Liver (tissue), 9 donors: ENCODE results near the gene BANK1. TPM values are rescaled to one million over a fixed set of nuclear protein-coding genes. Genes with fewer than 3 reads are reported as not detected.

Experiments
- DNase-seq: peaks from one replicate; pipeline ENCODE4 v3.0.0-alpha.2; 2017; ENCODE audit warnings: low spot score
- H3K27ac ChIP-seq, 2 donors: one replicate each; pipeline ENCODE4 v1.7.0; 2013; ENCODE audit warnings: inconsistent platforms in 2 of 2, low read length in 2 of 2, control low read depth in 1 of 2, low read depth in 1 of 2, mild to moderate bottlenecking in 1 of 2
- H3K27me3 ChIP-seq, 4 donors: one replicate each; pipeline versions ENCODE4 v1.6.1 to v1.7.0; 2013; ENCODE audit warnings: low read length in 3 of 4, inconsistent platforms in 1 of 4, mild to moderate bottlenecking in 1 of 4, moderate library complexity in 1 of 4; ENCODE audit not compliant: control insufficient read depth in 4 of 4, insufficient read depth in 4 of 4
- H3K36me3 ChIP-seq, 4 donors: one replicate each; pipeline versions ENCODE4 v1.6.1 to v1.7.0; 2013; ENCODE audit warnings: low read length in 3 of 4, mild to moderate bottlenecking in 3 of 4, low read depth in 1 of 4, moderate library complexity in 1 of 4; ENCODE audit not compliant: control insufficient read depth in 4 of 4, insufficient read depth in 3 of 4
- H3K4me1 ChIP-seq, 4 donors: one replicate each; pipeline versions ENCODE4 v1.6.1 to v1.7.0; 2013; ENCODE audit warnings: low read length in 3 of 4, mild to moderate bottlenecking in 3 of 4, moderate library complexity in 1 of 4; ENCODE audit not compliant: control insufficient read depth in 4 of 4, insufficient read depth in 4 of 4
- H3K4me3 ChIP-seq, 3 donors: one replicate each; pipeline versions ENCODE4 v1.6.1 to v1.7.0; 2013; ENCODE audit warnings: low read length in 3 of 3, control low read depth in 1 of 3, low read depth in 1 of 3, mild to moderate bottlenecking in 1 of 3
- H3K9ac ChIP-seq, 2 donors: one replicate each; pipeline ENCODE4 v1.7.0; 2013; ENCODE audit warnings: low read length in 2 of 2, mild to moderate bottlenecking in 2 of 2, moderate library complexity in 2 of 2, control low read depth in 1 of 2, low read depth in 1 of 2
- H3K9me3 ChIP-seq, 4 donors: one replicate each; pipeline versions ENCODE4 v1.6.1 to v1.7.0; 2013; ENCODE audit warnings: low read length in 3 of 4; ENCODE audit not compliant: control insufficient read depth in 4 of 4
- ATF3 ChIP-seq: IDR thresholded peaks from 2 replicates; pipeline ENCODE4 v1.6.1; 2016; ENCODE audit warnings: antibody characterized with exemption
- CTCF ChIP-seq: fragments of 150-350 bp; IDR thresholded peaks from 2 replicates; pipeline ENCODE4 v1.5.1; 2017; ENCODE audit warnings: improper control_type of control experiment, low read depth, low read length; ENCODE audit not compliant: missing input control
- EGR1 ChIP-seq, 2 donors: IDR thresholded peaks; 2 replicates each; pipeline ENCODE4 v1.6.1; 2016 to 2018; ENCODE audit warnings: antibody characterized with exemption in 2 of 2, low read depth in 2 of 2
- FOXA1 ChIP-seq: IDR thresholded peaks from 2 replicates; pipeline ENCODE4 v1.6.1; 2016; ENCODE audit warnings: antibody characterized with exemption
- FOXA2 ChIP-seq: IDR thresholded peaks from 2 replicates; pipeline ENCODE4 v1.6.1; 2016; ENCODE audit warnings: antibody characterized with exemption
- GABPA ChIP-seq, 2 donors: IDR thresholded peaks in 1 of 2; conservative IDR thresholded peaks in 1 of 2; 2 replicates each; pipeline ENCODE4 v1.6.1; 2016; ENCODE audit warnings: antibody characterized with exemption in 2 of 2, mild to moderate bottlenecking in 1 of 2, moderate library complexity in 1 of 2
- HNF4A ChIP-seq, 2 donors: conservative IDR thresholded peaks; 2 replicates each; pipeline ENCODE4 v1.6.1; 2016; ENCODE audit warnings: antibody characterized with exemption in 2 of 2, mild to moderate bottlenecking in 2 of 2
- HNF4G ChIP-seq: IDR thresholded peaks from 2 replicates; pipeline ENCODE4 v1.6.1; 2016; ENCODE audit warnings: antibody characterized with exemption
- JUND ChIP-seq, 2 donors: IDR thresholded peaks; 2 replicates each; pipeline ENCODE4 v1.6.1; 2016; ENCODE audit warnings: antibody characterized with exemption in 2 of 2
- MAX ChIP-seq: IDR thresholded peaks from 2 replicates; pipeline ENCODE4 v1.6.1; 2016; ENCODE audit warnings: antibody characterized with exemption
- NR2F2 ChIP-seq: IDR thresholded peaks from 2 replicates; pipeline ENCODE4 v1.6.1; 2016; ENCODE audit warnings: antibody characterized with exemption
- RAD21 ChIP-seq, 2 donors: IDR thresholded peaks; 2 replicates each; pipeline ENCODE4 v1.6.1; 2016; ENCODE audit warnings: antibody characterized with exemption in 2 of 2, mild to moderate bottlenecking in 2 of 2
- REST ChIP-seq: IDR thresholded peaks from 2 replicates; pipeline ENCODE4 v1.6.1; 2016; ENCODE audit warnings: antibody characterized with exemption, mild to moderate bottlenecking
- RXRA ChIP-seq, 2 donors: IDR thresholded peaks; 2 replicates each; pipeline ENCODE4 v1.6.1; 2017 to 2018; ENCODE audit warnings: antibody characterized with exemption in 2 of 2, mild to moderate bottlenecking in 1 of 2
- SP1 ChIP-seq: IDR thresholded peaks from 2 replicates; pipeline ENCODE4 v1.6.1; 2018; ENCODE audit warnings: antibody characterized with exemption, mild to moderate bottlenecking
- TAF1 ChIP-seq: conservative IDR thresholded peaks from 2 replicates; pipeline ENCODE4 v1.6.1; 2016; ENCODE audit warnings: antibody characterized with exemption, mild to moderate bottlenecking
- YY1 ChIP-seq: IDR thresholded peaks from 2 replicates; pipeline ENCODE4 v1.6.1; 2016; ENCODE audit warnings: antibody characterized with exemption, mild to moderate bottlenecking
- ZBTB33 ChIP-seq: IDR thresholded peaks from 2 replicates; pipeline ENCODE4 v1.6.1; 2016; ENCODE audit warnings: antibody characterized with exemption
- WGBS: extraction: QIAGEN DNeasy Blood & Tissue Kit; methylation state at CpG from one replicate; pipeline ENCODE4 v1.1.7; 2013; 5-methylcytosine and 5-hydroxymethylcytosine counted together
- polyA plus RNA-seq, 2 donors: library from polyadenylated mRNA; stranded (reverse) in 1 of 2; unstranded in 1 of 2; fragments of 200-250 nt in 1 of 2; fragments of >200 nt in 1 of 2; fragmentation: Nextera tagmentation in 1 of 2; extraction: Ambion mirVana in 1 of 2; gene quantifications; one replicate each; pipeline versions ENCODE4 v1.2.1 to v1.2.3, GENCODE V29; 2013 to 2015
- total RNA-seq, 2 donors: library from RNA; depleted of rRNA; stranded (reverse); fragments of >200 nt; gene quantifications; one replicate each; pipeline ENCODE4 v1.2.3, GENCODE V29; 2014
- donor health status: healthy.
- donor health status: healthy.
- donor health status: healthy.
- donor health status: healthy.
- donor health status: healthy.

The BANK1 gene
- total and polyA plus RNA-seq, 4 donors, result 0.06 to 1.7 (median 0.35) TPM

- H3K9me3 ChIP-seq, result no peaks in the 10 kb centered on the region
- no peak overlapping the region for H3K9ac ChIP-seq
- TF ChIP-seq ATF3 (no peak), YY1 (no peak), NR2F2 (no peak), JUND (IDR thresholded peaks at IDR 0.05) (no peak), RXRA (IDR thresholded peaks at IDR 0.05) (no peak), TAF1 (no peak), MAX (no peak), FOXA2 (no peak), FOXA1 (no peak), HNF4A (conservative IDR thresholded peaks at IDR 0.05) (no peak), SP1 (no peak), EGR1 (IDR thresholded peaks at IDR 0.05; ENCODE audit: low read depth in 2 of 2) (no peak), CTCF (no peak), RAD21 (IDR thresholded peaks at IDR 0.05) (no peak), ZBTB33 (no peak), REST (no peak), GABPA (IDR thresholded peaks at IDR 0.05 in 1 of 2, conservative IDR thresholded peaks at IDR 0.05 in 1 of 2) (no peak), HNF4G (no peak)
- peaks cover 0 to 2% (median 0%) of the 10 kb centered on the region in 4 donors for H3K27me3 ChIP-seq
- 68% methylated on average over 1 of the region's 1 CpG for WGBS
- H3K4me3 ChIP-seq, result no peak overlapping the region
- H3K36me3 ChIP-seq, result no peaks in the 10 kb centered on the region
- no peaks in the 10 kb centered on the region for H3K4me1 ChIP-seq
- no peak for DNase-seq
- no peak overlapping the region for H3K27ac ChIP-seq
Observed at GRCh38 chr4:101944649-101945048, 154.1 kb downstream of the BANK1 start.
